H1 (cell line): ENCODE results near the gene CERS1. TPM values are rescaled to one million over a fixed set of nuclear protein-coding genes. Genes with fewer than 3 reads are reported as not detected.

ENCODE experiments used
- ATF3 ChIP-seq: IDR thresholded peaks from 2 replicates; pipeline ENCODE4 v1.6.1; 2011; ENCODE audit warnings: low read depth, mild to moderate bottlenecking, low read length; ENCODE audit not compliant: insufficient read depth
- BACH1 ChIP-seq: IDR thresholded peaks from 2 replicates; pipeline ENCODE4 v1.6.1; 2012; ENCODE audit warnings: low read length, improper control_type of control experiment
- CBX5 ChIP-seq: fragments of 300-800, 300-1000 bp; sonication (generic); IDR thresholded peaks from 2 replicates; pipeline ENCODE4 v1.7.1; 2016; ENCODE audit warnings: antibody characterized with exemption, low read length, low read depth
- CREB1 ChIP-seq: IDR thresholded peaks from 2 replicates; pipeline ENCODE4 v1.6.1; 2012; ENCODE audit warnings: inconsistent platforms
- POU5F1 ChIP-seq: IDR thresholded peaks from 2 replicates; pipeline ENCODE4 v1.6.1; 2011; ENCODE audit warnings: low read depth, mild to moderate bottlenecking, low read length, moderate library complexity
- USF2 ChIP-seq: IDR thresholded peaks from 2 replicates; pipeline ENCODE4 v1.6.1; 2011; ENCODE audit warnings: low read length, improper control_type of control experiment
- polyA plus RNA-seq, 7 experiments: library from polyadenylated mRNA; depleted of rRNA in 3 of 7; stranded (reverse) in 5 of 7; unstranded in 2 of 7; fragments of >200 nt in 5 of 7; fragments of 200-250 nt in 2 of 7; gene quantifications; 1 replicate in 5 of 7; 2 replicates in 1 of 7; 4 replicates in 1 of 7; pipeline versions ENCODE4 v1.2.1 to v1.2.3, GENCODE V29; 2011 to 2013; ENCODE audit warnings: missing spikeins in 2 of 7, mixed read lengths in 2 of 7
- total RNA-seq: library from RNA; stranded (reverse); fragmentation: NEBNext Ultra II Directional; extraction: Animal tissue kit (Norgen Biotek cat#: 25700); gene quantifications from 2 replicates; pipeline ENCODE4 v1.2.1, GENCODE V29; 2021

CERS1 gene
- total and polyA plus RNA-seq, 2 of the 8 experiments (the other 6 are each of a cell fraction or from before 2014, with no cell fraction given), result 18.6 to 51.0 TPM

GRCh38 chr19:18849838-18850400 is 46.0 kb downstream of the CERS1 start (continued):
- TF ChIP-seq ATF3 (no peak), USF2 (no peak), BACH1 (no peak), POU5F1 (no peak), CBX5 (no peak), CREB1 (no peak)
